MM.1S (cell line): ENCODE results near the gene NRN1.

Experiments used
- DNase-seq: peaks from one replicate; pipeline ENCODE4 v3.0.0-alpha.2; 2015
- H2AFZ ChIP-seq: fragments of 300-600 bp; sonication (generic); 2 replicates; pipeline ENCODE4 v1.6.0; 2016; ENCODE audit warnings: antibody characterized with exemption, low read length
- H3F3A ChIP-seq: fragments of 300-600 bp; sonication (generic); 2 replicates; pipeline ENCODE4 v1.6.1; 2016; ENCODE audit warnings: mild to moderate bottlenecking, antibody characterized with exemption, low read length, moderate library complexity, mixed read lengths; ENCODE audit not compliant: insufficient read depth
- H3K27ac ChIP-seq: fragments of 300-600 bp; sonication (generic); 2 replicates; pipeline ENCODE4 v1.5.1; 2016; ENCODE audit warnings: mild to moderate bottlenecking, low read length
- H3K27me3 ChIP-seq: fragments of 300-600 bp; sonication (generic); replicated peaks from 2 replicates; pipeline ENCODE4 v1.6.0; 2016; ENCODE audit warnings: low read length; ENCODE audit not compliant: insufficient read depth
- H3K36me3 ChIP-seq: fragments of 300-600 bp; sonication (generic); replicated peaks from 2 replicates; pipeline ENCODE4 v1.6.1; 2016; ENCODE audit warnings: mild to moderate bottlenecking, low read length, mixed read lengths; ENCODE audit not compliant: insufficient read depth
- H3K4me1 ChIP-seq: fragments of 300-600 bp; sonication (generic); 2 replicates; pipeline ENCODE4 v1.6.1; 2016; ENCODE audit warnings: low read length, mixed read lengths
- H3K4me2 ChIP-seq: fragments of 300-600 bp; sonication (generic); 2 replicates; pipeline ENCODE4 v1.6.0; 2016; ENCODE audit warnings: low read depth, low read length
- H3K4me3 ChIP-seq: fragments of 300-600 bp; sonication (generic); 2 replicates; pipeline ENCODE4 v1.5.1; 2016; ENCODE audit warnings: low read length, mixed read lengths
- H3K79me2 ChIP-seq: fragments of 300-600 bp; sonication (generic); 2 replicates; pipeline ENCODE4 v1.6.1; 2016; ENCODE audit warnings: mixed run types, low read length, mixed read lengths
- H3K9ac ChIP-seq: fragments of 300-600 bp; sonication (generic); 2 replicates; pipeline ENCODE4 v1.6.1; 2016; ENCODE audit warnings: low read length, mixed read lengths
- H3K9me2 ChIP-seq: fragments of 300-600 bp; sonication (generic); replicated peaks from 2 replicates; pipeline ENCODE4 v1.6.1; 2016; ENCODE audit warnings: mild to moderate bottlenecking, low read length, mixed read lengths; ENCODE audit not compliant: insufficient read depth
- H3K9me3 ChIP-seq: fragments of 300-600 bp; sonication (generic); replicated peaks from 2 replicates; pipeline ENCODE4 v1.6.1; 2016; ENCODE audit warnings: mild to moderate bottlenecking, low read length, mixed read lengths; ENCODE audit not compliant: insufficient read depth
- H4K20me1 ChIP-seq: fragments of 300-600 bp; sonication (generic); 2 replicates; pipeline ENCODE4 v1.6.1; 2016; ENCODE audit warnings: mild to moderate bottlenecking, low read length, moderate library complexity, mixed read lengths; ENCODE audit not compliant: insufficient read depth
- EZH2 ChIP-seq: fragments of 300-600 bp; sonication (generic); optimal IDR thresholded peaks from 2 replicates; pipeline ENCODE3; 2017; ENCODE audit warnings: low read depth, mild to moderate bottlenecking, antibody characterized with exemption, low read length, mixed read lengths
- EZH2phosphoT487 ChIP-seq: fragments of 300-600 bp; sonication (generic); IDR thresholded peaks from 2 replicates; pipeline ENCODE4 v1.6.1; 2018; ENCODE audit warnings: antibody characterized with exemption, low read length
- TF ChIP-seq, protein P1 (sequence below): fragments of 300-600 bp; sonication (generic); IDR thresholded peaks from 2 replicates; pipeline ENCODE4 v1.5.1; 2016; ENCODE audit warnings: antibody characterized with exemption, low read length, mixed read lengths

Gene NRN1

DNA sequence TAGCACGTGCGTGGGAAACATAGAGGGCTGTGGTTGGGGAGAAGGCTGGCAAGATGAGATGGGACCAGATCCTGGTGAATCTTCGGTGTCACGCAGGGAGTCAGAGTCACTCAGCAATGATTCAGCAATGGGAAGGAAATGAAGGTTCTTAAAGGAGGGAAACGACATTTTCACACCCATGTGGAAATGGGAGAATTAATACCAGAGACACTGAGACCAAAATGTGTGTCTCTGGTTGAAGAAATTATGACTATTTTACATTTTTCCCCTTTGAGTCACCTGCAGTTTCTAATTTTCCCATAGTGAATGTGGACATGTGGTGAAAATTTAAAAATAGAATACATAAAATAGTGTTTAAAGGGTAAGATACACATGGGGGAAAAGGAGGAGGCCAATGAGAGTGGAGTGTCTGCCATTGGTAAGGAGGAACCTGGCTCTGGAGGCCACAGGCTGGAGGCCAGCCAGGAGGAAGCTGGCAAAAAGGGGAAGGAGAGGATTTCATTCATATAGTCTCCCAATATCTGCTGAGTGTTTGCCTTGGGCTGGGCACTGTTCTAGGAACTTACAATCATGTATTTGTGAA, 17.5 kb downstream of the NRN1 start:
- H3K36me3 ChIP-seq, result no peaks in the 10 kb centered on the region
- no peak for DNase-seq
- H3K27me3 ChIP-seq, result no peaks in the 10 kb centered on the region
- H3K79me2 ChIP-seq, result no peaks in the 10 kb centered on the region
- H3K4me3 ChIP-seq, result no peak overlapping the region
- no peak overlapping the region for H3K27ac ChIP-seq
- no peaks in the 10 kb centered on the region for H3K4me1 ChIP-seq
- no peaks in the 10 kb centered on the region for H3F3A ChIP-seq
- no peaks in the 10 kb centered on the region for H3K9me2 ChIP-seq
- no peak overlapping the region for H2AFZ ChIP-seq
- no peaks in the 10 kb centered on the region for H3K9me3 ChIP-seq
- no peaks in the 10 kb centered on the region for H4K20me1 ChIP-seq
- no peak overlapping the region for H3K4me2 ChIP-seq
- TF ChIP-seq, protein P1, sequence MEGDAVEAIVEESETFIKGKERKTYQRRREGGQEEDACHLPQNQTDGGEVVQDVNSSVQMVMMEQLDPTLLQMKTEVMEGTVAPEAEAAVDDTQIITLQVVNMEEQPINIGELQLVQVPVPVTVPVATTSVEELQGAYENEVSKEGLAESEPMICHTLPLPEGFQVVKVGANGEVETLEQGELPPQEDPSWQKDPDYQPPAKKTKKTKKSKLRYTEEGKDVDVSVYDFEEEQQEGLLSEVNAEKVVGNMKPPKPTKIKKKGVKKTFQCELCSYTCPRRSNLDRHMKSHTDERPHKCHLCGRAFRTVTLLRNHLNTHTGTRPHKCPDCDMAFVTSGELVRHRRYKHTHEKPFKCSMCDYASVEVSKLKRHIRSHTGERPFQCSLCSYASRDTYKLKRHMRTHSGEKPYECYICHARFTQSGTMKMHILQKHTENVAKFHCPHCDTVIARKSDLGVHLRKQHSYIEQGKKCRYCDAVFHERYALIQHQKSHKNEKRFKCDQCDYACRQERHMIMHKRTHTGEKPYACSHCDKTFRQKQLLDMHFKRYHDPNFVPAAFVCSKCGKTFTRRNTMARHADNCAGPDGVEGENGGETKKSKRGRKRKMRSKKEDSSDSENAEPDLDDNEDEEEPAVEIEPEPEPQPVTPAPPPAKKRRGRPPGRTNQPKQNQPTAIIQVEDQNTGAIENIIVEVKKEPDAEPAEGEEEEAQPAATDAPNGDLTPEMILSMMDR, result no peak
- TF ChIP-seq EZH2 (no peak), EZH2phosphoT487 (no peak)
- H3K9ac ChIP-seq, result no peak overlapping the region

DNA sequence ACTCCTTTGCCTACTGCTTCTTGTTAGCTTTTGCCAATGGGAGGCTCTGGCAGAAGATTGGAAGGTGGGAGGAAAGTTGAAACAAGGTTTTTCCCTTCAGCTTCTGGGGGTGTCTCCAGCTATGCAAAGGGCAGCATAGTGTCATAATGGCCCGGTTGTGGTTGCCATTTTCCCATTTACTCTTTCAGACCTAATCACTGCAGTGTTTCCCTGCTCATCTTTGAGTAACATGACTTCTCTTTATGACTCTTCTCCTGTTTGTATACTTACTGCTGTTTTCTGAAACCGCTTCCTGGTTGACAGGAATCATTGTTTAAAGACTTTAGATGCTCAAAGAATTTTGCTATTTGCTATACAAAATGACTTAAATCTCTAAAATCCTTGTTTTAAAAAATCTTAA, 19.9 kb downstream of the NRN1 start:
- Histone ChIP-seq H3K4me2 (no peak overlapping the region), H4K20me1 (no peaks in the 10 kb centered on the region), H3K9me2 (no peaks in the 10 kb centered on the region), H3F3A (no peaks in the 10 kb centered on the region), H3K4me3 (no peak overlapping the region), H3K36me3 (no peaks in the 10 kb centered on the region), H2AFZ (no peak overlapping the region), H3K27ac (no peak overlapping the region), H3K9me3 (no peaks in the 10 kb centered on the region), H3K9ac (no peak overlapping the region), H3K27me3 (no peaks in the 10 kb centered on the region), H3K79me2 (no peaks in the 10 kb centered on the region), H3K4me1 (no peaks in the 10 kb centered on the region)
- DNase-seq, result no peak
- TF ChIP-seq, protein P1, result no peak
- no peak for TF ChIP-seq EZH2phosphoT487
- no peak for TF ChIP-seq EZH2

DNA sequence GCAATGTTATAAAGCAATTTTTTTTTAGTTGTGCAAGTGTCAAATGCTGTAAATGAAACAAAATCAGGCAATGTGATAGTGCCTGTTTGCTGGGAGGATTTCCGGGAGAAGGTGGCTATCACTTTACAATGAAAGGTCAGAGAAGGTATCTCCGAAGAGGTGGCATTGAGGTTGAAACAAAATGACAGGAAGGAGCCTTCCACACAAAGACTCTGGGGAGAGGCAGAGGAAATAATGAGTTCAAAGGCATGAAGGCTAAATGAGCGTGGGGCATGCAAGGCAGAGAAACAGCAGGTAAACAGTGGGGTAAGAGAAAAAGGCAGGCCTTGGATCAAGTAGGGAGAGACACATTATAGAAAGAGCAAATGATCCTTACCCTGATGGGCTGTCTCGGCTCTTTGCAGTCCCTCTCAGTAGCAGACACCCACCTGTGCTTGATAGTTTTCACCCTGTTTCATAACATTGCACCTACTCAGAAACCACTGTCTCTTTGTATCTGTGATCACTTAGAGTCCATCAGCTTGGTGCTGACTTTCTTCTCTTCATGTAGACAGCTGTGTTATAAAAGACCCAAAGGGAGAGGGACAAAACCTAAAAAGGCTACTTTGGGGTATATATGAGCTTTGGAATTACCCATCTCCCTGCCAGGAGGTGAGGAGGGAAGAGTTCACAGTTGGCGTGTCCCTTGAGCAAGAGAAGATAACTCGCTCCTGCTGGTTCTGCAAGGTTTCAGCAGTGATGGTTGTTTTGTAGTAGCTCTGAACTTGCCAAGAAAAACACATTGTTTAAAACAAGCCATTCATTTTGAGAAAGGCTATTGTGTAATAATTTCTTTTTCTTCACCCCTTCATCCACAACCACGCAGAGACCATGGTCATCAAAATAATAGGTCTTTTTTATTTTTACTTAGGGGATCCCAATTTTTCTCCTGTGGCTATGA, 22.3 kb downstream of the NRN1 start:
- H3K4me2 ChIP-seq, result no peak overlapping the region
- H2AFZ ChIP-seq, result no peak overlapping the region
- H3K9me3 ChIP-seq, result no peaks in the 10 kb centered on the region
- H3K79me2 ChIP-seq, result no peaks in the 10 kb centered on the region
- H3K27me3 ChIP-seq, result no peaks in the 10 kb centered on the region
- no peak overlapping the region for H3K27ac ChIP-seq
- TF ChIP-seq EZH2, result no peak
- TF ChIP-seq, protein P1, result no peak
- TF ChIP-seq EZH2phosphoT487, result no peak
- H3K36me3 ChIP-seq, result no peaks in the 10 kb centered on the region
- no peaks in the 10 kb centered on the region for H4K20me1 ChIP-seq
- no peak overlapping the region for H3K9ac ChIP-seq
- no peaks in the 10 kb centered on the region for H3K9me2 ChIP-seq
- H3K4me1 ChIP-seq, result no peaks in the 10 kb centered on the region
- H3F3A ChIP-seq, result no peaks in the 10 kb centered on the region
- DNase-seq, result no peak
- H3K4me3 ChIP-seq, result no peak overlapping the region
